Cerebellar cortex (tissue), 1 donor: ENCODE measurements around the gene COG4.
A peak's percentile ranks its signal among the peaks of the same experiment; 100 is the strongest.

Experiments
- DNase-seq: peaks from one replicate; pipeline ENCODE4 v3.0.0-alpha.2; 2015; ENCODE audit warnings: low spot score

COG4 gene

GRCh38 chr16:70480127-70481105 lies 42.9 kb downstream of the COG4 start:
- DNase-seq = no peak

- peak; percentile 59 for DNase-seq
Measured at GRCh38 chr16:70478912-70479341, 44.4 kb downstream of the COG4 start.

DNA sequence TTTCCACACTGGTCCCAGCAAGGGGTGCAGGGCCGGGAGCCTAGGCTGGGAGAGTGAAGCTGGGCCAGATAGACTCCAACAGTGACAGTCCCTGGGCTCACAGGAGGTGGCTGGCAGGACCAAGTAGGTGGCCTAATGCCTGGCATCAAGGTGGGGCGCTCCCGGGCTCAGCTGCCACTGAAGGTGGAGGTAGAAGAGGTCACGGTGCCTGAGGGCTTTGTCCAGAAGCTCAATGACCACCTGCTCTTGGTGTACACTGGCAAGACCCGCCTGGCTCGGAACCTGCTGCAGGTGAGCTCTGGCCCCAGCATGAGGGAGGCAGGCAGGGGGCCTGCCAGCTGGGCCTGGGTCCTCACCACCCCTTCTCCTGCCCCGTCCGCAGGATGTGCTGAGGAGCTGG lies 45.2 kb downstream of the COG4 start:
- no peak for DNase-seq

DNA sequence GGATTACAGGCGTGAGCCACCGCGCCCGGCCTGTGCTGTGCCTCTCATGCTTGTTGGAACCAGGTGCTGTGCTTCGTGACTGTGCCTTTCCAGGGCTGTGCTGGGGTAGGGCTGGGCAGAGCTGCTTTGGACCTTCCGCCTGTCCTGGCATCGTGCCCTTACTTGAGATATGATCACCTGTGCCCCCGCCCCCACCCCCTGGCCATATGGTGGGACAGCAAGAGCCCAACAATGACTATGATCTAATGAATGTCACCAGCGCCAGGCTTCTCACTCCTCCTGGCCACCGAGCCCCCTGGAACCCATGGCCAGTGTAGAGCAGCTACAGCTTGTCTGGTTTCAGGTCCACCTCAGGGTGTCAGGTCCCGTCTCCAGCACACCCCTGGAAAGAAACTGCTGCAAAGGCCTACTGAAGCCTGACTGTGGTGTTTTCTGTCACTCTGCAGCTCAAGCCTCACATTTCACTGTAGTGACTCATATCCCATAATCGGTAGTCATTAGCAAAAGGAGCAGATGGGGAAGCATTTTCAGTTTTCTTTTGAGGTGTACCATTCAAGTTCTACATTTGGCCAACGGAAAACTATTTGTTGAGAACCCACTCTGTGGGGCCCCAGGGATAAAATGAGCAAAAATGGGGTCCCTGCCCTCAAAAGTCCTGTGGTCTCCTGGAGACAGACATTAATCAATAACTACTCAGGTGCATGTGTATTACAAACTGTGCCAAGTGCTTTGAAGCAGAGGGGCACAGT lies 46.9 kb downstream of the COG4 start:
- DNase-seq = peak; percentile 91

DNA sequence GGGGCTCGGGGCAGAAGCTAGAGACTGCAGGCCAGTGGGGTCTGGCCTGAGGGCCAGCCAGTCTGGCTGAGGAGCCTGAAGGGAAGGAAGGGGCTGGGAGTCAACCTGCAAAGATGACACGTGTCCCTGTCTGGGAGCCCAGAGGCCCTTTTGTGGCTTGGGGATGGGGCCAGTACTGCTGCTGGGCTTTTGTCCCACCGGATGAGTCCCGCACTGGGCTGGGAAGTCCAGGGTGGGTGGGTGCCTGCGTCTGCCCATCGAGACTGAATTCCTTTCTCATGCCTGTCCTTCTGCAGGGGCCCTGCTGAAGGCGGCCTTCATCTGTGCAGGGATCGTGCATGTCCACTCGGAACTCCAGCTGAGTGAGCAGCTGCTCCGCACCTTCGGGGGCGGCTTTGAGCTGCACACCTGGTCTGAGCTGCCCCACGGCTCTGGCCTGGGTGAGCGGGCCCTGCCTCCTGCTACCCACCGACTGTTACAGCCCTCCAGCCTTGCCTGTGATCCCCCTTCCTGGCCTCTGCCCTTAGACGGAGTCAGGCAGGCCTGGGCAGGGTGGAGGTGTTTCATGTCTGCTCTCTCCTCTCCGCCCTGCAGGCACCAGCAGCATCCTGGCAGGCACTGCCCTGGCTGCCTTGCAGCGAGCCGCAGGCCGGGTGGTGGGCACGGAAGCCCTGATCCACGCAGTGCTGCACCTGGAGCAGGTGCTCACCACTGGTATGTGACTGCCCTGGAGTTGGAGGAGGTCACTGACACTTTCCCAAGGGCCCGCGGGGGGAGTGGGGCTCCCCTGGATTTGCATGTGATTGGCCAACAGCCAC lies 48.1 kb downstream of the COG4 start:
- no peak for DNase-seq

DNA sequence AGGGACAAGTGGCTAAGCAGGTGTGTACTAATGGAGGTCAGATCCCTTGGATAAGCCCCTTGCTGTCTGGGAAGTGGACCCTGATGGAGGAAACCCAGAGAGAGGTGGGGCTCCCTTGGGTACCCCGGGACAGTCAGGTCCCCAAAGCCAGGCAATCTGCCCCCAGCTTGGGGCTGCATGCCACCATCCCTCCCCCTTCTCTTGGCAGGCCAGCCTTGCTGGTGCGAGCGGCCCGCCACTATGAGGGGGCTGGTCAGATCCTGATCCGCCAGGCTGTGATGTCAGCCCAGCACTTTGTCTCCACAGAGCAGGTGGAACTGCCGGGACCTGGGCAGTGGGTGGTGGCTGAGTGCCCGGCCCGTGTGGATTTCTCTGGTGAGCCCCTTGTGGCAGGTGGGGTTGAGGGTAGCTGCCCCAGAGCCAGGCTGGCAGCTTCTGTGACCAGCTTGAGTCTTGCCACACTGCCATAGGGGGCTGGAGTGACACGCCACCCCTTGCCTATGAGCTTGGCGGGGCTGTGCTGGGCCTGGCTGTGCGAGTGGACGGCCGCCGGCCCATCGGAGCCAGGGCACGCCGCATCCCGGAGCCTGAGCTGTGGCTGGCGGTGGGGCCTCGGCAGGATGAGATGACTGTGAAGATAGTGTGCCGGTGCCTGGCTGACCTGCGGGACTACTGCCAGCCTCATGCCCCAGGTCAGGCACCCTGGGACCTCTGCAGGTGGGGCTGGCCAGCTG lies 48.9 kb downstream of the COG4 start:
- no peak for DNase-seq

DNA sequence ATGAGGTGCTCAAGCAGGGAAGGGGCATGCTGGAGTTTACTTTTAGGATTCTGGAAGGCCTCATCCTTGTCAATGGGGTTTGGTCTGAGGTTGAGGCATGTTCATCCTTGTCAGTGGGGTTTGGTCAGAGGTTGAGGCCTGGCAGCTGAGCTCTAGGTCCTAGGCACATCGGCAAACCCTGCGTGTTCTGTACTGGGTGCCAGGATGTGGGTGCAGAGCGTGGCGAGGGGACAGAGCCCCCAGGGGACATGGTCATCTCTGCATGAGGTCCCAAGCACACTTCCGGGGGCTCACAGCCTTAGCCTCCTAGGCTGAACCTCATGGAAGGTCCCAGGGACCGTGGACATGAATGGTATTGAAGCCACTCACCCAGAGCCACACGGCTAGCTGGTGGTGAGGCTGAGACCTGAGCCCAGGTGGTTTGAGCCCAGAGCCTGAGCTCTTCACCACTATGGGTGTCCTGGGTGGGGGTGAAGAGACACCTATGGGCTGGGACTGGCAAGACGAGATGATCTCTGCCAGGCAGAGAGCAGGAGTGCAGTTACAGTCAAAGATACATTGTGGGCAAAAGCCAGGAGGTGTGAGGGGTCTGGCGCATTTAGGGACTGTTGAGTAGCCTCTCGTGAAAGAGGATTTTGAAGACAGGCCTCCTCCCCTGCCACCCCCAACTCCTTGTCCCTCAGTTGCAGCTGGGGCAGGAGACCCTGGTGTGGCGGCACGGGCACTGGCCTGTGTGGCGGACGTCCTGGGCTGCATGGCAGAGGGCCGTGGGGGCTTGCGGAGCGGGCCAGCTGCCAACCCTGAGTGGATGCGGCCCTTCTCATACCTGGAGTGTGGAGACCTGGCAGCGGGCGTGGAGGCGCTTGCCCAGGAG lies 49.7 kb downstream of the COG4 start:
- DNase-seq = no peak

DNA sequence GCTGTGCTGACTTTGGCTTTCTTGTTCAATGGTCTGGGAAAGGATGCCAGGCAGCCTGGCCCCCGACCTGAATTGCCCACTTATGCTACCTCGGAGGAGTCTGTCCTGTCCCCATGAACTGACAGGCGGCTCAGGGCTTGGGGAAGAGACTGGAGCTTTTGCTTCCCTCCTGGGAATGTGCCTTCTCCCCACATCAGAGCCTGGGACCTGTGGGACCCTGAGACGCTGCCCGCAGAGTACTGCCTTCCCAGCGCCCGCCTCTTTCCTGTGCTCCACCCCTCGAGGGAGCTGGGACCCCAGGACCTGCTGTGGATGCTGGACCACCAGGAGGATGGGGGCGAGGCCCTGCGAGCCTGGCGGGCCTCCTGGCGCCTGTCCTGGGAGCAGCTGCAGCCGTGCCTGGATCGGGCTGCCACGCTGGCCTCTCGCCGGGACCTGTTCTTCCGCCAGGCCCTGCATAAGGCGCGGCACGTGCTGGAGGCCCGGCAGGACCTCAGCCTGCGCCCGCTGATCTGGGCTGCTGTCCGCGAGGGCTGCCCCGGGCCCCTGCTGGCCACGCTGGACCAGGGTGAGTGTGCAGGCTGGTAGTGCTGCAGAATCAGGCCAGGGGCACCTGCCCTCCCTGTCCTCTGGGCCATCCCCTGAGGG lies 50.4 kb downstream of the COG4 start:
- peak; percentile 51 for DNase-seq

GRCh38 chr16:70470927-70471341 lies 52.4 kb downstream of the COG4 start:
- DNase-seq = peak; percentile 56

DNA sequence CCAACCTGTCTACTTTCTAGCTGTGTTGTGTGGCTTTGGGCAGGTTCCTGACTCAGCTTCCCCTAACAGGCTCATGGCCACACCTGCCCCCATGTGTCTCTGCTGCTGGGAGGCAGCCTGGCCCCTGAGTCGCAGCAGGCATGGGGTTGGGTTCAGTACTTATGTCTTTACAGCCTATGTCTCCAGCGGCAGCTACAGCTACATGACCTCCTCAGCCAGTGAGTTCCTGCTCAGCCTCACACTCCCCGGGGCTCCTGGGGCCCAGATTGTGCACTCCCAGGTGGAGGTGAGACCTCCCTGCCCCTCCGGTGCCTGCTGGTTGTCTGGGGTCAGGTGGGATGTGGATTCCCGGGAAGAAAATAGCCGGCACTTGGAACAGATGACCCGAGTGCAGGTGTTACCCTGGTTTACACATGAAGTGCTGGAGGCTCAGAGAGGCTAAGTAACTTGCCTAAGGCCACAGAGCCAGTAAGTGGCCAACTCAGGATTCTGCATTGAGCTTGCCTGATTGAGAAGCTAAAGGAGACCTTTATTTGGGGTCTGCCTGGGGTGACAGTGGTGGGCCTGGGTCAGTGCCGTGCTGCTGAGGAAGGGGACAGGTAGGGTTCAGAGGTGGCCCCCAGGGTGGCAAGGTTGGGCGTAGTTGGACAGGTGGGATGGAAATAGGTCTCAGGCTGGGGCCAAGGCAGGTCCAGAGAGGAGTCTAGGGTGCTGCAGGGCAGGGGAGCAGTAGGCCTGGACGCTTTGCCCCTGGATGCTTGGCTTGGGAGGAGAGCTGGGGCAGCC lies 53.0 kb downstream of the COG4 start:
- DNase-seq = no peak

- DNase-seq = no peak
Measured at GRCh38 chr16:70468776-70469525, 54.4 kb downstream of the COG4 start.

- DNase-seq = no peak
Measured at GRCh38 chr16:70467608-70468007, 55.7 kb downstream of the COG4 start.

GRCh38 chr16:70467113-70467512 lies 56.2 kb downstream of the COG4 start:
- no peak for DNase-seq

- no peak for DNase-seq
Measured at GRCh38 chr16:70466805-70467076, 56.6 kb downstream of the COG4 start.

GRCh38 chr16:70465999-70466804 lies 57.2 kb downstream of the COG4 start:
- no peak for DNase-seq

DNA sequence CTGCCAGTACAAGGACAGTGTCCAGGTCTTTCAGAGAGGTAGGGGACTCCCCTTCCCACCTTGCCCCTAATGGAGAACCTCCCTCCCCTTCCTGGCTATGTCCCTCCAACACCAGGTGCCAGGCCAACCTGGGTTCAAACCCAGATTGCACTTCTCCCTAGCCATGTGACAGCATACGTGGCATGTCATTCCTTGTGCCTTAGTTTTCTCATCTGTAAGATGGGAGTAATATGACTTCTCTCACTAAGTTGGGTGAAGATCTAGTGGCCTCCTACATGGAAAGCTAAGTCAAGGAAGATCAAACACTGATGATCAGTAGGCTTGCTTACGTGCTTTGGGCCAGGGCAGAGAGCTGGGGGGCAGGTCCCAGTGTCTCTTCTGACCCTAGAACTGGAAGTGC lies 60.1 kb downstream of the COG4 start:
- no peak for DNase-seq

DNA sequence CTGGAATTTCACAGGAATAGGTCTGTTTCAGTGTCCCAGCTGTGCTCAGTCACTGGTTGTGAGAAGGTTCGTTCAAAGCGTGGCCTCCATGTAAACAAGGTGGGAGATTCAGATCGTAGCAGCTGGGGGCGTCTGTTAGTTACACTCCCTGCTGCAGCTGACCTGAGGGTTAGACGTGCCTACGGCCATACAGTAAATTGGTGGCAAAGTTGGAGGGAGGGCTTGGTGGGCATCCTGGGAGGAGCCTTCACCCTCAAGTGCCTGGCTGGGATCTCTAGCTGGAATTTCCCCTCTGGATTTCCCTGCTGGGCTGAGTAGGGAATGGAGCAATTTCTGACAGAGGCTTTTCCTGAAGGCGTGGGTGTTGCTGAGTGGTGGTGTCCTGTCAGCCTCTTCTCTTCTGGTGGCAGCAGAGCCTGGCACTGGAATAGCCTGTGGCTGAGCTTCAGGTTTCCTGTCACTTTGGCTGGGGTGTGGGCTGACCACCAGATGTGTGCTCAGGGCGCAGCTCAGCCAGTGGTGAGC lies 62.6 kb downstream of the COG4 start:
- no peak for DNase-seq
